ENCODE results near the gene CDH4. TPM values are rescaled to one million over a fixed set of nuclear protein-coding genes. Genes with fewer than 3 reads are reported as not detected.

CDH4 gene
- total and polyA plus RNA-seq, 9 of the 15 experiments (the other 6 are each of a cell fraction or from before 2014, with no cell fraction given): 0.04 TPM; not detected in 8

DNA sequence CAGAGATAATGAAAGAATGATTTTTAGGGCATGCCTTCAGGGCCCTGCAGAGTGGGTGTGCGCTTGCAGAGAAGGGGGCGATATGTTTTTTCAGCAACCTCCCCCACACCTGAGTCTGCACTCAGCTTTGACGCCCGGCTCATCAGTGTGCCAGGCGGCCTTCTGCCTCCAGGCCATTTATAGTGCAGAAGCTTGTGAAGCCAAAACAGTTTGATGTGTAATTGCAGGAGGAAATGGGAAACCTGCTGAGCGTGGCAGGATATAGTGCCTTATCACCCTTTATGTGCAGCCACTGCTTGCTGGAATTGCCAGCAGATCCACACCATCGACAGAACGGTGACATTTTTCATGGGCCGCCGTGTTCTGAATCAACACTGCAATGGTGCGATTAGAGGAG is 178.2 kb downstream of the CDH4 start:
- ATAC-seq: no peak
- WGBS (ENCODE audit: insufficient coverage, low coverage, missing lambda C conversion rate): under 1% methylated on average over 11 of the region's 11 CpGs

More for the DNA sequence above, 178.2 kb downstream of the CDH4 start:
- intact Hi-C loops (cut with micrococcal nuclease) (no loop called here), in situ Hi-C loops (cut with MboI) (no loop called here)
- no peak overlapping the region for H3K4me3 ChIP-seq
- ChIA-PET POLR2A (no interaction called here), CTCF (ENCODE audit: low intra/inter-chr PET ratio) (no interaction called here)
- H3K9ac ChIP-seq (ENCODE audit: insufficient read depth in 1 of 2, low read depth in 2 of 2, low read length in 2 of 2): no peak overlapping the region
- no TSS peak for BruUV-seq (replicated peaks)
- H3K27me3 ChIP-seq (ENCODE audit: control insufficient read depth in 2 of 2, insufficient read depth in 2 of 2, low read length in 2 of 2): peaks cover 3 to 22% of the 10 kb centered on the region in 2 experiments; a peak in 2 of 5 replicates
- H3K9me1 ChIP-seq (ENCODE audit: control insufficient read depth, insufficient read depth, low read length): no peaks in the 10 kb centered on the region
- H3K4me1 ChIP-seq (replicated peaks in 1 of 2; ENCODE audit: control insufficient read depth in 2 of 2, insufficient read depth in 2 of 2, low read length in 2 of 2): peaks cover 0 to 4% of the 10 kb centered on the region in 2 experiments; a peak in 2 of 5 replicates
- H3K9me3 ChIP-seq (replicated peaks; ENCODE audit: control insufficient read depth, insufficient read depth, low read depth, low read length): no peaks in the 10 kb centered on the region
- no peak for FAIRE-seq
- H3K4me2 ChIP-seq (ENCODE audit: insufficient read depth, low read length): no peak overlapping the region
- no peaks in the 10 kb centered on the region for H3K79me2 ChIP-seq (ENCODE audit: control insufficient read depth, insufficient read depth, low read length)
- H4K20me1 ChIP-seq (replicated peaks; ENCODE audit: control insufficient read depth, insufficient read depth, low read length): no peaks in the 10 kb centered on the region
- H2AFZ ChIP-seq (ENCODE audit: low read depth, low read length): no peak overlapping the region
- no peak for DNase-seq (ENCODE audit: extremely low read depth in 1 of 4, low spot score in 3 of 4)
- no peak for TF ChIP-seq ZNF764 (CRISPR knock-in tag; IDR thresholded peaks at IDR 0.05; ENCODE audit: low read depth)
- TF ChIP-seq ZNF639 (CRISPR knock-in tag; conservative IDR thresholded peaks at IDR 0.05 in 1 of 2, IDR thresholded peaks at IDR 0.05 in 1 of 2): no peak
- no peak for TF ChIP-seq ARID2 (IDR thresholded peaks at IDR 0.05)
- no peak for TF ChIP-seq ZBTB1 (CRISPR knock-in tag; IDR thresholded peaks at IDR 0.05; ENCODE audit: borderline replicate concordance, low read depth)
- TF ChIP-seq, protein P1, sequence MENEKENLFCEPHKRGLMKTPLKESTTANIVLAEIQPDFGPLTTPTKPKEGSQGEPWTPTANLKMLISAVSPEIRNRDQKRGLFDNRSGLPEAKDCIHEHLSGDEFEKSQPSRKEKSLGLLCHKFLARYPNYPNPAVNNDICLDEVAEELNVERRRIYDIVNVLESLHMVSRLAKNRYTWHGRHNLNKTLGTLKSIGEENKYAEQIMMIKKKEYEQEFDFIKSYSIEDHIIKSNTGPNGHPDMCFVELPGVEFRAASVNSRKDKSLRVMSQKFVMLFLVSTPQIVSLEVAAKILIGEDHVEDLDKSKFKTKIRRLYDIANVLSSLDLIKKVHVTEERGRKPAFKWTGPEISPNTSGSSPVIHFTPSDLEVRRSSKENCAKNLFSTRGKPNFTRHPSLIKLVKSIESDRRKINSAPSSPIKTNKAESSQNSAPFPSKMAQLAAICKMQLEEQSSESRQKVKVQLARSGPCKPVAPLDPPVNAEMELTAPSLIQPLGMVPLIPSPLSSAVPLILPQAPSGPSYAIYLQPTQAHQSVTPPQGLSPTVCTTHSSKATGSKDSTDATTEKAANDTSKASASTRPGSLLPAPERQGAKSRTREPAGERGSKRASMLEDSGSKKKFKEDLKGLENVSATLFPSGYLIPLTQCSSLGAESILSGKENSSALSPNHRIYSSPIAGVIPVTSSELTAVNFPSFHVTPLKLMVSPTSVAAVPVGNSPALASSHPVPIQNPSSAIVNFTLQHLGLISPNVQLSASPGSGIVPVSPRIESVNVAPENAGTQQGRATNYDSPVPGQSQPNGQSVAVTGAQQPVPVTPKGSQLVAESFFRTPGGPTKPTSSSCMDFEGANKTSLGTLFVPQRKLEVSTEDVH (IDR thresholded peaks at IDR 0.05; ENCODE audit: low read depth, partially characterized antibody): no peak
- no peak for TF ChIP-seq PYGO2 (tag; IDR thresholded peaks at IDR 0.05)
- TF ChIP-seq, protein P2, sequence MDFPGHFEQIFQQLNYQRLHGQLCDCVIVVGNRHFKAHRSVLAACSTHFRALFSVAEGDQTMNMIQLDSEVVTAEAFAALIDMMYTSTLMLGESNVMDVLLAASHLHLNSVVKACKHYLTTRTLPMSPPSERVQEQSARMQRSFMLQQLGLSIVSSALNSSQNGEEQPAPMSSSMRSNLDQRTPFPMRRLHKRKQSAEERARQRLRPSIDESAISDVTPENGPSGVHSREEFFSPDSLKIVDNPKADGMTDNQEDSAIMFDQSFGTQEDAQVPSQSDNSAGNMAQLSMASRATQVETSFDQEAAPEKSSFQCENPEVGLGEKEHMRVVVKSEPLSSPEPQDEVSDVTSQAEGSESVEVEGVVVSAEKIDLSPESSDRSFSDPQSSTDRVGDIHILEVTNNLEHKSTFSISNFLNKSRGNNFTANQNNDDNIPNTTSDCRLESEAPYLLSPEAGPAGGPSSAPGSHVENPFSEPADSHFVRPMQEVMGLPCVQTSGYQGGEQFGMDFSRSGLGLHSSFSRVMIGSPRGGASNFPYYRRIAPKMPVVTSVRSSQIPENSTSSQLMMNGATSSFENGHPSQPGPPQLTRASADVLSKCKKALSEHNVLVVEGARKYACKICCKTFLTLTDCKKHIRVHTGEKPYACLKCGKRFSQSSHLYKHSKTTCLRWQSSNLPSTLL (IDR thresholded peaks at IDR 0.05): no peak
- TF ChIP-seq ZNF445 (CRISPR knock-in tag; IDR thresholded peaks at IDR 0.05; ENCODE audit: low read depth): no peak
- TF ChIP-seq ARNT (IDR thresholded peaks at IDR 0.05): no peak
- TF ChIP-seq MAFG (tag; conservative IDR thresholded peaks at IDR 0.05): no peak
- no peak for TF ChIP-seq SAFB (IDR thresholded peaks at IDR 0.05; ENCODE audit: borderline replicate concordance, low read depth, low read length)
- no peak for TF ChIP-seq SIN3A (IDR thresholded peaks at IDR 0.05; ENCODE audit: borderline replicate concordance in 2 of 2, control insufficient read depth in 1 of 2, low read depth in 2 of 2, low read length in 2 of 2)
- H3K27ac ChIP-seq (ENCODE audit: extremely low read depth, low read depth, low read length): no peak overlapping the region
- H3K36me3 ChIP-seq (ENCODE audit: control insufficient read depth, insufficient read depth, low read length): no peaks in the 10 kb centered on the region
